HG03354 (cell line): Measurements from ENCODE around the gene TRPM3.
"Not testable (repeated sequence)": the region's sequence is repeated elsewhere in the genome, so short reads cannot be mapped to it uniquely, and the experiment has no call there.

ENCODE experiments used
- ATAC-seq: cut with Tn5 transposase; IDR thresholded peaks from one replicate; pipeline ENCODE4 v1.9.1; 2021; ENCODE audit warnings: mild to moderate bottlenecking; ENCODE audit not compliant: unreplicated experiment, poor library complexity, severe bottlenecking

TRPM3 gene

DNA sequence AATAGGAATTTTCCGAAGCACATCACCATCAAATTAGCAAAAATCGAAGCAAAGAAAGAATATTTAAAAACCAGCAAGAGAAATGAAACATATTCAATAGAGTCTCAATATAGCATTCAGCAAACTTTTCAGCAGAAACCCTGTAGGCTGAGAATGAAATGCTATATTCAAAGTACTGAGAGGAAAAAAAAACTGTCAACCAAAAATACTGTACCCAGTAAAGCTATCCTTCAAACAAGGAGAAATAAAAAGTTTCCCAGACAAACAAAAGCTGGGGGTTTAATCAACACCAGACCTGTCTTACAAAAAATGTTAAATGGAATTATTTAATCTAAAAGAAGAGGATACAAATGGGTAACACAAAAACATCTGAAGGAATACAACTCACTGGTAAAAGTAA, 116.0 kb downstream of the TRPM3 start:
- ATAC-seq, result no peak

DNA sequence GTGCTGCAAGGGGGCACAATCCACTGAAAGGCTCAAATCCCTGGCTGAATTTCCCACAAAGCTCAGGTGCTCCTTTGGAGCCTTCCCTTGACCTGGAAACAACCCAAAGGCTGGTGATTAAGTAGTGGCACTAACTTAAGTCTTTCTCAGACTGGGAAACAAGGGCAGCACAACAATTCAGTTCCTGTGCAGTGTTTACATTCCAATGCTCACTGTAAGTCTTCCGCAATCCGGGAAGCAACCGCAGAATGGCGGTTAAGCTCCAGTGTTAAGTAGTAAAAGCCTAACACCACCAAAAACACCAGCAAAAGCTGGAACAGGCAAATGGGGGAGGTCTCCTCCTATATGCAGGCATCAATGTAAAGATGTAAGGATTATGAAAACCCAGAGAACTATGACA, 117.2 kb downstream of the TRPM3 start:
- no peak for ATAC-seq

DNA sequence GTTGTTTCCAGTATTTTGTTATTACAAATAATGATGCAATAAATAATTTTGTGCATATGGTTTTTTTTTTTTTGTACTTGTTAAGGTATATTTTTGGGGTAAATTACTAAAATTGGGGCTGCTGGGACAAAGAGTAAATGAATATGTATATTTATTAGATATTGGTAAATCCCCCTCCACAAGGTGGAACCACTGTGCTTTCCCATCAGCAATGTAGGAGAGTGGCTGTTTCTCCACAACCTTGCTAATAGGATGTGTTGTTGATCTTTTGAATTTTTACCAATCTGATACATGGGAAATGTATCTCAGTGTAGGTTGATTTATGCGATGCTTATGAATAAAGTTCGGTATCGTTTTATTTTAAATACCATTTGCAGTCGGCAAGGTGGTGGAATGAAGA, 118.1 kb downstream of the TRPM3 start:
- ATAC-seq, result no peak

DNA sequence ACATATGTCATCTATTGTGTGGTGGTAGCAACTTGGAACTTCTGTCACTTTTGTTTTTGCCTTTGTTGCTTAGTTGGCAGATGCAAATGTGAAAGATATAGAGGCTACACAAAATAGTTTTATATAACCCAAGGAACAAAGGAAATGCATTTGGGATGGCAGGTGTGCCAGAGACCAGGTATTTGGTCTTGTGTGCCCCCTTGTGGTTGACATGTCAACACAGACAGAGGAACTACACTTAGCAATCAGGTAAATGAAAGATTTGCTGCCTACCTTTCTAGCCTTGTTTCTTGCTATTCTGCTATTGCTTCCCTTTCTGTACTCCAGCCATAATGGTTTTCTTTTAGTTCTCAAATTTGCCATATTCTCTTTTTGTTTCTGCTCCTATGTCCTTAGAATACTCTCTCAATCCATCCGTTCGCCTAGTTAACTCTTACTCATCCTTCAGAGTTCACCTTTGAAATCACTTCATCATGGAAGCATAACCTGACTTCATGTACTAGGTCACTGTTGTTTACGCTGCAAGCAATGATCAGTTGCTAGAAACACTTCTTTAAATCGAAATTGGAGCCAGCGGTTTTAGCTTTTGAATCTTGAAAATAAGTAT, 119.5 kb downstream of the TRPM3 start:
- ATAC-seq, result no peak

DNA sequence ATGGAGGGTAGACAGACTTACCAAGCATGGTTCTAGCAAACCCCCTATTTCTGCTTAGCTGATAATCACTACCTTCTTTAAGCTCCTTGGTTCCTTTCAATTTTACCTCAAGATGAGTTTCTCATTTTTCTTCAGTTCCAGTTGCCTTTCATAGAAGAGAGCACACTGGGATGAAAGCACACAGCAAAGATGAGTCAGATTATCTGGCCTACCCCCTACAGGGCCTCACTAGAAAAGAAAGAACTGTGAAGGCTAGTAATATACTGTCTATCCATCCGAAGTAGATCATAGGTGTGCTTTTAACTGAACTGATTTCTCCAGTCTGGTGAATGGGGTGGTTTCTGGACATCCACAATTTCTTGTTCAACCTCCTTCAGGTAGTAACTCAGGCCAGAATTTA, 122.5 kb downstream of the TRPM3 start:
- no peak for ATAC-seq

DNA sequence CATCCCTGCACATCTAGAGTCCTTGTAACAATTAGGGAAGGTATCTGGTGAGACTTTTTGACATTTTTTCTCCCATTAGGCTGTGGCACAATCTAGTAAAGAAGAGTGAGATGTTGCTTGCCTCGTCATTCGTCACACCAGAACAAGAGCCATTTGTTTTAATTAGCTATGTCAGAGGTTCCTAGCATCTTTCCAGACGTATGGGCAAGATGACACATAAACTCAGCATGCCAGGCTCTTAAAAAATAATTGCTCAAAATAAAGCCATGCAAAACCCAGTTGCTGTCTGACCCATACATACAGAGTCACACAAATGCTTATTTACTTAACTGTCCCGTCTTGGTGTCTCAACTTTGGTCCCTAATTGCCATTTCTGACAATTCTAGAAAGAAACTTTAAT, 125.9 kb downstream of the TRPM3 start:
- no peak for ATAC-seq

DNA sequence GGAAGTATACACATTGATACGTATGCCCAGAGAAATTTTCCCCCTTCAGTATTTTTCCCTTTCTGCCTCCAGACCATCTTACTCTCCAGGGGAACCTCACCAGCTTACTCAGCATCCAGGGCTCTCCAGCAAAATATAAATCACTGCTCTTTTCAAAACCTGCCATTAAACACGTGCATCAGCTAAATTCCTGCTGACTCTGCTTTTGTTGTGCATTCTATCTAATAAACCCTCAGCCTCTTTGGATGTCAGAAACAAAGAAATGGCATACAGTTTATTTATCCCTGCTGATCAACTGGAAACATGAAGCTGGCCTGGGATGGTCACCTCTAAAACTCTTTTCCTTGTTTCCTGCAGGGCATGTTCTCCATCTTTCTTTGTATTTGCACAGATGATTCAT, 126.8 kb downstream of the TRPM3 start:
- ATAC-seq, result no peak

GRCh38 chr9:70988551-70988950, 132.9 kb downstream of the TRPM3 start:
- no peak for ATAC-seq

- ATAC-seq, result no peak
Measured at GRCh38 chr9:70987986-70988385, 133.4 kb downstream of the TRPM3 start.

DNA sequence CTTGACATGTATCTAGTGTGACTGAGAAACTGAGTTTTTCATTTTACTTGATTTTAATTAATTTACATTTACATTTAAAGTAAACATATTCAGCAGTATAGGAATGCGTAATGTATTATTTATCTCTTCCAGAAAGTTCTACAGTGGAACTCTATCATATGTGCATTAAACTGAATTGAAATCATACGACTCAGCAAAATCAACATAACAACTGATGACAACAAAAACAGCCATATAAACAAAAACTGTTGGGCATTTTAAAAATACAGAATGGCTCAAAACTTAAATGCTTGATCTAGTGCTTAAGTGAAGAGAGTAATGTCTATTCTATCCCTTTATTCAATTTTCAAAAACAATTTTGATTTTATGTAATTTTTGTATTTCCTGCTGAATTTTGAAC, 134.4 kb downstream of the TRPM3 start:
- no peak for ATAC-seq

- ATAC-seq, result no peak
Measured at GRCh38 chr9:70983723-70984295, 137.6 kb downstream of the TRPM3 start.

DNA sequence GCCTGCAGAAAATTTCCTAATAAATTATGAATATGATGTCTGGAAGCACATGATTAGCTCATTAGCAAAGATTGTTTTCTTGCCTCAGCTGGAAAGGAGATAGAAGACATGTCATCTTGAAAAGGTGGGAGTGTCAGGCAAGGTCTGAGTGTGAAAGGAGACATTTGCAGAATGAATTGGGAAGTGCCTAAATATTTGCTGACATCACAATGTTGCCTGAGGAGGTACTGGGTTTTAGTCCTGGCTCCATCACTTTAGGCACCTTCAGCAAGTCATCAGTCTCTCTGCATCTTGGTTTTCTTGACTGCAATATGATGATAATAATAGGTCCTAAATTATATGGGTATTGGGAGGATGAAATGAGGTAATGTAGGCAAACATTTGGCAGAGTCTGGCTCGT, 140.1 kb downstream of the TRPM3 start:
- no peak for ATAC-seq

DNA sequence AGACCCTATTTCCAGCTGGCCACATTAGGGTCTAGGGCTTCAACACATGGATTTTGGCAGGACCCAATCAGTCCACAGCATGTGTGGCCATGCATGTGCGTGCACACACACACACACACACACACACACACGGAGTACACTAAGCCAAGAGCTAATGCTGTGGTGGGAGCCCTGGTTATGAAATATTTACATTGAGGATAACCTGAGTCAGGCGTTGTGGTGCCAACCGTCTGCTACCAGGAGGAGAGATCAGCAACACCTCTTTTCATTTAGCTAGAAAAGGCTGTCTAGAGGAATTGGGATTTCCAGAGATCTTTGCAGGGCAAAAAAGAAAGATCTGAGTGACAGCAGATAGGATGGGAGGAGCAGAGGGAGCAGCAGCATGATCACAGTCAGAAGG, 141.5 kb downstream of the TRPM3 start:
- ATAC-seq, result no peak

GRCh38 chr9:70978085-70978484, 143.3 kb downstream of the TRPM3 start:
- no peak for ATAC-seq

GRCh38 chr9:70975821-70976220, 145.6 kb downstream of the TRPM3 start:
- no peak for ATAC-seq

DNA sequence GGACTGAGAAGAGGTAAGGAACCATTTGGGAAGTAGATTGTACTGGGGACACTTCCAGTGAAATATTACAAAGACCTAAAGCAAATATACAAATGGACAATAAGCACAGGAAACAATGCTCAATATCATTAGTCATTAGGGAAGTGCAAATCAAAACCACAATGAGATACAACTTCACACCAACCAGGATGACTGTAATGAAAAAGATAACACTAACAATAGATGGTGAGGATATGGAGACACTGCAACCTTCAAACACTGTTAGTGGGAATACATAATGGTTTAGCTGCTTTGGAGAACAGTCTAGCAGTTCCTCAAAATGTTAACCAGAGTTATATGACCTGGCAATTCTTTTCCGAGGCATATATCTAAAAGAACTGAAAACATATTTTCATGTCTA, 149.7 kb downstream of the TRPM3 start:
- ATAC-seq, result no peak

DNA sequence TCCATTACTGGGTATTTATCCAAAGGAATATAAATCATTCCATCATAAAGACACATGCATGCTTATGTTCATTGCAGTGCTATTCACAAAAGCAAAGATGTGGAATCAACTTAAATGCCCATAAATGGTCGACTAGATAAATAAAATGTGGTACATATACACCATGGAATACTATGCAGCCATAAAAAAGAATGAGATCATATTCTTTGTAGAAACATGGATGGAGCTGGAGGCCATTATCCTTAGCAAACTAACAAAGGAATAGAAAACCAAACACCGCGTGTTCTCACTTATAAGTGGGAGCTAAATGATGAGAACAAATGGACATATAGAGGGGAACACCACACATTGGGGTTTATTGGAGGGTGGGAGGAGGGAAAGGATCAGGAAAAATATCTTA, 155.0 kb downstream of the TRPM3 start:
- not testable (repeated sequence) for ATAC-seq

DNA sequence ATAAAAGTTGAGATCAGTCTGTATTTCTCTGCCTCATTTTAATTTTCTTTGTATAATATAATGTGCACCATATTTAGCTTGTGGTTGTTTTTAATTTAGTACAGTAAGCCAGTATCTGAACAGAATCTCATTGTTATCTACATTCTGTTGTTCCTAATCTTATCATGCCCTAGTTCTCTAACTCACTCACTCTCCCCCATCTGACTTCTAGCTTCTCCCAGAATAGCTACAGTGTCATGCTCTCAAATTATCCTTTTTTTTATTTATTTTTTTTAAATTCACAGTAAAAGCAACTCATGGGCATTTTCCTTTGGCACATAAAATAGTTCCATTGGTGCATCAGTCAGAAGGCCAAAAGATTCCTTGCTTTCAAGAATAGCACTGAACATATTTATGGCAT, 156.6 kb downstream of the TRPM3 start:
- no peak for ATAC-seq

DNA sequence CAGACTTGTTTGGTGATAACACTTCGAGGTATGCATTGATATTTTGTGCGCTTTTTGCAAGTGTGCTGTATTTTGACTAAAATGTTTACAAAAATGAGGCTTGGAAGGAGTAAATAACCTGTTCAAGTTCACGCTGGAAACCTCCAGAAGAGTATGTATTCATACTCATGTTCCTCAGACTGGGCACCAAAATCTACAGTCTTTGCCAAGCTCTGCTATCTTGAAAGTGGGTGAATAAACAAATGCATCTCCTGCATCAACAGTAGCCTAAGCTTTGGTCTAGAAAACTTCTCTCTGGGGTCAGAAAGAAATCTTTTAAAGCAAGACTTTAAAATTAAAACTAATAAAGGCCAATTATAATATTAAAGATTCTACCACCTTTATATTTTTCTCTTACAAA, 157.9 kb downstream of the TRPM3 start:
- ATAC-seq, result no peak

- no peak for ATAC-seq
Measured at GRCh38 chr9:70962761-70963440, 158.5 kb downstream of the TRPM3 start.

- ATAC-seq, result no peak
Measured at GRCh38 chr9:70959366-70959765, 162.1 kb downstream of the TRPM3 start.
